Fibroblast of skin of right quadriceps (primary cell): ENCODE results near the gene KCNAB1.

ENCODE experiments used
- DNase-seq: peaks from one replicate; pipeline ENCODE4 v3.0.0-alpha.2; 2013

The KCNAB1 gene

GRCh38 chr3:156511987-156512677 is 391.8 kb downstream of the KCNAB1 start:
- no peak for DNase-seq

GRCh38 chr3:156513619-156514018 is 393.2 kb downstream of the KCNAB1 start:
- no peak for DNase-seq

GRCh38 chr3:156516284-156516683 is 395.9 kb downstream of the KCNAB1 start:
- no peak for DNase-seq

GRCh38 chr3:156516961-156517360 is 396.6 kb downstream of the KCNAB1 start:
- DNase-seq: peak; percentile 14

- peak; percentile 47 for DNase-seq
Observed at GRCh38 chr3:156518726-156519125, 398.3 kb downstream of the KCNAB1 start.

- DNase-seq: no peak
Observed at GRCh38 chr3:156519758-156520162, 399.4 kb downstream of the KCNAB1 start.

GRCh38 chr3:156522673-156523072 is 402.3 kb downstream of the KCNAB1 start:
- DNase-seq: no peak

GRCh38 chr3:156525808-156526207 is 405.4 kb downstream of the KCNAB1 start:
- DNase-seq: no peak

- DNase-seq: no peak
Observed at GRCh38 chr3:156527060-156527459, 406.7 kb downstream of the KCNAB1 start.

- no peak for DNase-seq
Observed at GRCh38 chr3:156530980-156531379, 410.6 kb downstream of the KCNAB1 start.

GRCh38 chr3:156532730-156533129 is 412.4 kb downstream of the KCNAB1 start:
- DNase-seq: no peak

- DNase-seq: no peak
Observed at GRCh38 chr3:156533205-156533604, 412.8 kb downstream of the KCNAB1 start.

- peak; percentile 96 for DNase-seq
Observed at GRCh38 chr3:156535162-156535627, 414.8 kb downstream of the KCNAB1 start.

- no peak for DNase-seq
Observed at GRCh38 chr3:156535798-156536197, 415.4 kb downstream of the KCNAB1 start.

GRCh38 chr3:156536524-156537316 is 416.3 kb downstream of the KCNAB1 start:
- DNase-seq: no peak

GRCh38 chr3:156539051-156539450 is 418.7 kb downstream of the KCNAB1 start:
- no peak for DNase-seq

- no peak for DNase-seq
Observed at GRCh38 chr3:156539802-156540201, 419.4 kb downstream of the KCNAB1 start.

- no peak for DNase-seq
Observed at GRCh38 chr3:156542101-156543042, 422.0 kb downstream of the KCNAB1 start.

- DNase-seq: no peak
Observed at GRCh38 chr3:156543043-156543555, 422.7 kb downstream of the KCNAB1 start.

GRCh38 chr3:156547637-156548036 is 427.3 kb downstream of the KCNAB1 start:
- no peak for DNase-seq

- DNase-seq: no peak
Observed at GRCh38 chr3:156548041-156548687, 427.8 kb downstream of the KCNAB1 start.

GRCh38 chr3:156548902-156549301 is 428.5 kb downstream of the KCNAB1 start:
- no peak for DNase-seq
